GM10248 (cell line): ENCODE measurements around the gene LYZL1.
"Not testable (repeated sequence)": the region's sequence is repeated elsewhere in the genome, so short reads cannot be mapped to it uniquely, and the experiment has no call there.

Experiments
- CTCF ChIA-PET: fragments of 300-600 bp; sonication (Branson Sonifier 250); formaldehyde crosslinking; extraction: SDS; loops from one replicate; lab custom pipeline; 2021; ENCODE audit warnings: antibody characterized with exemption; lab: Yijun Ruan, JAX
- POLR2A ChIA-PET: fragments of 350-650 bp; sonication (Branson Sonifier 250); formaldehyde crosslinking; extraction: SDS; loops from one replicate; lab custom pipeline; 2020; ENCODE audit warnings: antibody characterized with exemption; lab: Yijun Ruan, JAX
- DNase-seq: peaks from one replicate; pipeline ENCODE4 v3.0.0; 2012; ENCODE audit errors: extremely low spot score
- TF ChIP-seq, protein P1 (sequence below): IDR thresholded peaks from 2 replicates; pipeline ENCODE4 v1.5.1; 2012; ENCODE audit warnings: mild to moderate bottlenecking, low read depth; ENCODE audit errors: extremely low read depth, missing control alignments, control extremely low read depth

LYZL1 gene

DNA sequence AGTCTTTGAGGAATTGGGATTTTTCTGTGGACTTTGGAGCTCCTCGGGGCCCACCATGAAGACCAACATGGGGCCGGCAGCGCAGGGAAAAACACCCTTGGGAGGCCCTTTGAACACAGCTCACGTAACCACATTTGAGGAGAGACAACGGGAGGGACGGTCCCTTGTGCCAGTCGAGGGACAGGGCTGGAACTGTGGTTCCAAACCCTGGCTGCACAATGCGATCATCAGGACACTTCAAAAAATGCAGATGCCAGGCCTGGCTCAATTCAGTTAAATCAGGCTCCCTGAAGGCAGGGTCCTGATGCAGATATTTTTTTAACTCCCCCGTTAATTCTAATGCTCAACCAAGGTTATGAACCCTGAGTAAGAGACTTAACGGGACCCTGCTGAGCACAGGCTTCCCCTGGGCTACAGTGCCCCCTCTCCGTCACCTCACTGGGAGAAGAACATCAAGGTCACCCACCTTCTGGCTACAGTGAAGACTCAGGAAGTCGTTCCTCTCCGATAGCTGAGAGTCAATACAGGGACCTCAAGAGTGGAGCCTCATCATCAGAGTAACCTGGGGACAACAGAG is 30.4 kb downstream of the LYZL1 start:
- POLR2A ChIA-PET = no interaction called here
- TF ChIP-seq, protein P1, sequence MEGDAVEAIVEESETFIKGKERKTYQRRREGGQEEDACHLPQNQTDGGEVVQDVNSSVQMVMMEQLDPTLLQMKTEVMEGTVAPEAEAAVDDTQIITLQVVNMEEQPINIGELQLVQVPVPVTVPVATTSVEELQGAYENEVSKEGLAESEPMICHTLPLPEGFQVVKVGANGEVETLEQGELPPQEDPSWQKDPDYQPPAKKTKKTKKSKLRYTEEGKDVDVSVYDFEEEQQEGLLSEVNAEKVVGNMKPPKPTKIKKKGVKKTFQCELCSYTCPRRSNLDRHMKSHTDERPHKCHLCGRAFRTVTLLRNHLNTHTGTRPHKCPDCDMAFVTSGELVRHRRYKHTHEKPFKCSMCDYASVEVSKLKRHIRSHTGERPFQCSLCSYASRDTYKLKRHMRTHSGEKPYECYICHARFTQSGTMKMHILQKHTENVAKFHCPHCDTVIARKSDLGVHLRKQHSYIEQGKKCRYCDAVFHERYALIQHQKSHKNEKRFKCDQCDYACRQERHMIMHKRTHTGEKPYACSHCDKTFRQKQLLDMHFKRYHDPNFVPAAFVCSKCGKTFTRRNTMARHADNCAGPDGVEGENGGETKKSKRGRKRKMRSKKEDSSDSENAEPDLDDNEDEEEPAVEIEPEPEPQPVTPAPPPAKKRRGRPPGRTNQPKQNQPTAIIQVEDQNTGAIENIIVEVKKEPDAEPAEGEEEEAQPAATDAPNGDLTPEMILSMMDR = no peak
- CTCF ChIA-PET = no interaction called here
- DNase-seq = no peak

DNA sequence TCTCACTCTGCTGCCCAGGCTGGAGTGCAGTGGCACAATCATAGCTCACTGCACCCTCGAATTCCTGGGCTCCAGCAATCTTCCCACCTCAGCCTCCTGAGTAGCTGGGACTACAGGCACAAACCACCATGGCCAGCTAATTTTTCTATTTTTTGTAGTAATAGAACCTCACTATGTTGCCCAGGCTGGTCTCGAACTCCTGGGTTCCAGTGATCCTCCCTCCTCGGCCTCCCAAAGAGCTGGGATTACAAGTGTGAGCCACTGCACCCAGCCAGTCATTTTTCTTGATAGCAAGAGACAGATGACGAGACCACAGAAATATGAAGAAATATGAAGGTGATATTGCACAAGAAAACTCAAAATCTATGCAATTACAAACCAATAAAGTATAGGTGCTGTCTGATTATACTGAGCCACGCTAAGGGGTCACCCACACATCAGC is 31.8 kb downstream of the LYZL1 start:
- DNase-seq, POLR2A ChIA-PET, CTCF ChIA-PET: not testable (repeated sequence)

DNA sequence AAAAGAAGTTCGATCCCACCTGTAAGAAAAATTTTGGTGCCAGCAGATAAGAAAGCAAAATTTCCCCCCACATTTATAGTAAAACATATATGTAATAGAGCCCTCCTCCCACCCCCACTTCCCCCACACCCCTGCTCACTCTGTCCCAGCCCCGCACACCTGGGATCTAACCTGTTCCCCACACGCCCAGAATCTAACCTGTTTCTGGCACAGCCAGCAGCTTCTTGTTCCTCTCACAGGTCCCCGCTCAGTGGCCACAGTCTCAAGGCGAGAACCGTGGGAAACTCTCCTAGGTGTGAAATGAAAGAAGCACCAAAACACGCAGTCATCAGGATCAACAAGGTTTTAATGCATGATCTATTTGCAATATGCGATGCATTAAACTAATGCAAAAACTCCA is 32.8 kb downstream of the LYZL1 start:
- CTCF ChIA-PET = no interaction called here
- POLR2A ChIA-PET = no interaction called here

DNA sequence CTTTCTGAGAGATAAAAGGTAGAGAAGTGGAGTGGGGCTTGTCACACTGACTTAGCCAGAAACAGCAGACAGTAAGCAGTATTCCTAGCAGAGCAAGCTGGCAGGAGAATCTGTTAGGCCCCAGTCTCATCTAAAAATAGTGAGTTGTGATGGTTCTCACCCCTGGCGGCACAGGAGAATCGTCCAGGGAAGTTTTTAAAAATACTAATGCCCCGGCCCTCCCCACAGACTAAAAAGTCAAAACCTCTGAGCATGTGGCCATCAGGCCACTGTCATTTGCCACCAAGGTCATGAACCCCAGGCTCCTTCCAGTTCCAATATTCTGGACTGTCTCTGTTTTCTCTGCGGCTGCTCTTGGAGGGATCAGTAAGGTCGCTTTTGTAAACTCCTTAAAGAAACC is 34.0 kb downstream of the LYZL1 start:
- ChIA-PET CTCF (no interaction called here), POLR2A (no interaction called here)
- DNase-seq = no peak
- TF ChIP-seq, protein P1 = no peak

More for the DNA sequence above, 32.8 kb downstream of the LYZL1 start:
- DNase-seq = no peak
- TF ChIP-seq, protein P1 = no peak

DNA sequence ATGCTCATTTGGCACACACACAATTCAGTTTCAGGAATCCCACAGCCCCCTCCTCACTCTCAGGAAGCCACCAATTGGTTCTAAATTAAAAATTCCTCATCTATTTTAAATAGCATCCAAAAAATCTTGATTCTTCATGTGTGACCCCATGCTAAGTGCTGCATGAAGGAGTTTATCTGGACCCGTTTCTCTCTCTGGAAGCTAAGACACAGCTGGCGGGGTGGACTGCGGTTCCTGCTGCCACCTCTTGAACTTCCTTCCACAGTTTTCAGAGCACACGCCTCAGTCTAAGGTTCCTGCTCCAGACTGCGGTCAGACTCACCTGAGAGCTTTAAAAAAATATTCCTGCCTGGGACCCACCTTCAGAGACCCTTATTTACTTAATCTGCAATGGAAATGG is 34.5 kb downstream of the LYZL1 start:
- ChIA-PET CTCF (interaction anchor here (2.2 kb wide), 1 partner anchor 19 kb away, joined by 8 read pairs; no protein-coding TSS in a partner anchor), POLR2A (no interaction called here)
- TF ChIP-seq, protein P1 = no peak
- DNase-seq = no peak

DNA sequence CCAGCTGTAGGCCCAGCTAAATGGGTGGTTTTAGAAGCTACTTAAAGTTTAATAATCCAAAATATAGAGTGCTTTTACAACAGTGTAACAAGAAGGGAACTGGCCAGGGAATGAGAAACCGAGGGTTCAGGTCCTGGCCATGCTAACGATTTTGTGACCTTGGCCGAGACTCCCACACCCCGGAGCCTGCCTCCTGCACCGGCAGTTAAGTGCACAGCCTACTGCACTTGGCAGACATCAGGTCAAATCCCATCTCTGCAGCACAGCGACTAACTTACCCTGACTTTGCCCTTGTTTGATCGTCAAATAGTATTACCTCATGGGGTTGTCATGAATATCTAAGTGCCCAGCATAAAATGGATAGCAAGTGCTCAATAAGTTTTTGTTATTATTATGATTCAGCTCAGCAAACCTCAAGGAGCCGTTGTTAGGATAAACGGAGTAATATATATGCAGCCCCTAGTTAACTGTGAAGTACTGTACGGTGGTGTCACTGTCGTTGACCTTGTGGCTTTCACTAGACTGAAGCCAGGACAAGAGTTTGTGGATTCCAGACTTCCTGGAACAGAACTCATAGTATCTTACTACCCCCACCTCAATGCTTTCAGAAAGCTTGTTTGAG is 35.5 kb downstream of the LYZL1 start:
- POLR2A ChIA-PET = no interaction called here
- CTCF ChIA-PET = interaction anchor here (2.2 kb wide), 1 partner anchor 20 kb away, joined by 8 read pairs; no protein-coding TSS in a partner anchor
- TF ChIP-seq, protein P1 = no peak
- no peak for DNase-seq

DNA sequence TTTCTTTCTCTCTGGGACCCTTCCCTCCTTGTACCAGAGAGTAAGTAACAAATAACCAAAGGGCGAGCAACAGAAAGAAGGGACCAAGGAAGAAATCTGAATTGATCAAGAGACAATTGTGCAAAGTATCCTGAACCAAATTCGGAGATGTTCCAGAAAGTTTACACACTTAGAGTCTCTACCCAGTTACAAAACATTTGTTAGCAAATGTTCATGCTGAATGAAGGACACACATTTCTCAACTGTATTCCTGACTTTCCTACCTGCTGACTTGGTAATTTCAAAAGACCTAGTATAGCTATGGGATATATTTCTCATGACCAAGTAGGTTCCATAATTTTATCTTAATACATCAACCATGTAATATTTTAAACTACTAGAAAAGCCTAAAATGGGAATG is 37.4 kb downstream of the LYZL1 start:
- TF ChIP-seq, protein P1 = no peak
- ChIA-PET CTCF (interaction anchor here (1.0 kb wide), 1 partner anchor 22 kb away, joined by 3 read pairs; no protein-coding TSS in a partner anchor), POLR2A (no interaction called here)
- DNase-seq = no peak
